ENCODE measurements around the gene SLU7. TPM values are rescaled to one million over a fixed set of nuclear protein-coding genes. Genes with fewer than 3 reads are reported as not detected.

SLU7 gene
- total RNA-seq, 2 donors from 2014 or later: 33.2 to 53.7 TPM

GRCh38 chr5:160399402-160400353, 19.2 kb downstream of the SLU7 start, which contains the start of gene FAM200C:
FAM200C (minus strand) TSS chr5:160400054; CDS start chr5:160395490, 4,564 bp downstream.
- Mint-ChIP-seq H3K27me3 (no peaks in the 10 kb centered on the region), H3K4me1 (peaks cover 8% of the 10 kb centered on the region), H3K36me3 (ENCODE audit: low read depth) (peaks cover 47% of the 10 kb centered on the region), H3K9me3 (no peaks in the 10 kb centered on the region), H3K27ac (peak within 1 kb of the TSS; percentile 90), H3K4me3 (peak within 1 kb of the TSS; percentile 86)
- ATAC-seq (replicated peaks): peak; percentile 92

- H3K9me3 Mint-ChIP-seq: no peaks in the 10 kb centered on the region
- peaks cover 38% of the 10 kb centered on the region for H3K36me3 Mint-ChIP-seq (ENCODE audit: low read depth)
- H3K27me3 Mint-ChIP-seq: no peaks in the 10 kb centered on the region
- H3K4me3 Mint-ChIP-seq: peak overlapping the region; percentile 86
- ATAC-seq (replicated peaks): no peak
- H3K4me1 Mint-ChIP-seq: peaks cover 8% of the 10 kb centered on the region
- H3K27ac Mint-ChIP-seq: peak overlapping the region; percentile 90
These were observed 20.1 kb downstream of the SLU7 start for GRCh38 chr5:160398806-160399205.

GRCh38 chr5:160397492-160397891, 21.4 kb downstream of the SLU7 start:
- Mint-ChIP-seq H3K9me3 (no peaks in the 10 kb centered on the region), H3K36me3 (ENCODE audit: low read depth) (peaks cover 25% of the 10 kb centered on the region), H3K27me3 (no peaks in the 10 kb centered on the region), H3K4me3 (no peak overlapping the region), H3K27ac (no peak overlapping the region), H3K4me1 (peaks cover 8% of the 10 kb centered on the region)
- ATAC-seq (replicated peaks): no peak

- Mint-ChIP-seq H3K9me3 (no peaks in the 10 kb centered on the region), H3K4me1 (peaks cover 6% of the 10 kb centered on the region), H3K27ac (no peak overlapping the region), H3K4me3 (no peak overlapping the region), H3K36me3 (ENCODE audit: low read depth) (peaks cover 5% of the 10 kb centered on the region), H3K27me3 (no peaks in the 10 kb centered on the region)
- no peak for ATAC-seq (replicated peaks)
These were observed 23.8 kb downstream of the SLU7 start for GRCh38 chr5:160395111-160395510.

GRCh38 chr5:160390787-160391696, 27.8 kb downstream of the SLU7 start:
- no peak overlapping the region for H3K4me3 Mint-ChIP-seq
- H3K27ac Mint-ChIP-seq: no peak overlapping the region
- no peaks in the 10 kb centered on the region for H3K27me3 Mint-ChIP-seq
- no peaks in the 10 kb centered on the region for H3K36me3 Mint-ChIP-seq (ENCODE audit: low read depth)
- ATAC-seq (replicated peaks): no peak
- H3K9me3 Mint-ChIP-seq: peaks cover 12% of the 10 kb centered on the region
- H3K4me1 Mint-ChIP-seq: no peaks in the 10 kb centered on the region

GRCh38 chr5:160387445-160387844, 31.4 kb downstream of the SLU7 start:
- Mint-ChIP-seq H3K4me1 (no peaks in the 10 kb centered on the region), H3K4me3 (no peak overlapping the region), H3K36me3 (ENCODE audit: low read depth) (no peaks in the 10 kb centered on the region), H3K9me3 (peaks cover 12% of the 10 kb centered on the region), H3K27me3 (no peaks in the 10 kb centered on the region), H3K27ac (no peak overlapping the region)
- no peak for ATAC-seq (replicated peaks)

GRCh38 chr5:160385496-160385895, 33.4 kb downstream of the SLU7 start:
- Mint-ChIP-seq H3K27me3 (no peaks in the 10 kb centered on the region), H3K9me3 (peaks cover 12% of the 10 kb centered on the region), H3K27ac (no peak overlapping the region), H3K36me3 (ENCODE audit: low read depth) (no peaks in the 10 kb centered on the region), H3K4me3 (no peak overlapping the region), H3K4me1 (no peaks in the 10 kb centered on the region)
- no peak for ATAC-seq (replicated peaks)

- Mint-ChIP-seq H3K27ac (no peak overlapping the region), H3K27me3 (peaks cover 3% of the 10 kb centered on the region), H3K36me3 (ENCODE audit: low read depth) (no peaks in the 10 kb centered on the region), H3K4me1 (no peaks in the 10 kb centered on the region), H3K4me3 (no peak overlapping the region), H3K9me3 (peaks cover 12% of the 10 kb centered on the region)
- no peak for ATAC-seq (replicated peaks)
These were observed 34.2 kb downstream of the SLU7 start for GRCh38 chr5:160384681-160385080.

GRCh38 chr5:160382346-160382745, 36.5 kb downstream of the SLU7 start:
- Mint-ChIP-seq H3K4me3 (no peak overlapping the region), H3K4me1 (no peaks in the 10 kb centered on the region), H3K27ac (no peak overlapping the region)

GRCh38 chr5:160380041-160380440, 38.8 kb downstream of the SLU7 start:
- no peak overlapping the region for H3K4me3 Mint-ChIP-seq
- H3K4me1 Mint-ChIP-seq: no peaks in the 10 kb centered on the region
- no peak for ATAC-seq (replicated peaks)
- peaks cover 18% of the 10 kb centered on the region for H3K27me3 Mint-ChIP-seq
- no peaks in the 10 kb centered on the region for H3K9me3 Mint-ChIP-seq
- H3K36me3 Mint-ChIP-seq (ENCODE audit: low read depth): no peaks in the 10 kb centered on the region
- H3K27ac Mint-ChIP-seq: no peak overlapping the region

More at GRCh38 chr5:160382346-160382745, 36.5 kb downstream of the SLU7 start:
- Mint-ChIP-seq H3K9me3 (peaks cover 4% of the 10 kb centered on the region), H3K36me3 (ENCODE audit: low read depth) (no peaks in the 10 kb centered on the region), H3K27me3 (peaks cover 10% of the 10 kb centered on the region)
- ATAC-seq (replicated peaks): no peak

- Mint-ChIP-seq H3K4me3 (no peak overlapping the region), H3K27me3 (peaks cover 21% of the 10 kb centered on the region), H3K36me3 (ENCODE audit: low read depth) (no peaks in the 10 kb centered on the region), H3K4me1 (no peaks in the 10 kb centered on the region), H3K9me3 (no peaks in the 10 kb centered on the region), H3K27ac (no peak overlapping the region)
- no peak for ATAC-seq (replicated peaks)
These were observed 39.4 kb downstream of the SLU7 start for GRCh38 chr5:160379511-160379910.

GRCh38 chr5:160378330-160378729, 40.6 kb downstream of the SLU7 start:
- no peak overlapping the region for H3K27ac Mint-ChIP-seq
- no peak for ATAC-seq (replicated peaks)
- no peaks in the 10 kb centered on the region for H3K36me3 Mint-ChIP-seq (ENCODE audit: low read depth)
- peaks cover 29% of the 10 kb centered on the region for H3K27me3 Mint-ChIP-seq
- no peak overlapping the region for H3K4me3 Mint-ChIP-seq
- H3K9me3 Mint-ChIP-seq: no peaks in the 10 kb centered on the region
- H3K4me1 Mint-ChIP-seq: no peaks in the 10 kb centered on the region

GRCh38 chr5:160377651-160378050, 41.2 kb downstream of the SLU7 start:
- Mint-ChIP-seq H3K27ac (no peak overlapping the region), H3K4me3 (no peak overlapping the region), H3K4me1 (no peaks in the 10 kb centered on the region), H3K27me3 (peaks cover 34% of the 10 kb centered on the region), H3K9me3 (no peaks in the 10 kb centered on the region), H3K36me3 (ENCODE audit: low read depth) (no peaks in the 10 kb centered on the region)
- ATAC-seq (replicated peaks): no peak

GRCh38 chr5:160376416-160376815, 42.5 kb downstream of the SLU7 start:
- Mint-ChIP-seq H3K9me3 (no peaks in the 10 kb centered on the region), H3K4me3 (no peak overlapping the region), H3K4me1 (no peaks in the 10 kb centered on the region), H3K27ac (no peak overlapping the region), H3K36me3 (ENCODE audit: low read depth) (no peaks in the 10 kb centered on the region), H3K27me3 (peaks cover 44% of the 10 kb centered on the region)
- ATAC-seq (replicated peaks): no peak

Measured in activated T-helper 17 cell treated with anti-CD3 and anti-CD28 coated beads, Interleukin-2, amount 50 U/mL, for 72 hours (primary cell).